HepG2 (cell line): Measurements from ENCODE around the gene LRRC45. TPM values are rescaled to one million over a fixed set of nuclear protein-coding genes. Genes with fewer than 3 reads are reported as not detected.

Experiments used
- AHDC1 ChIP-seq: sonication (generic); formaldehyde crosslinking; IDR thresholded peaks from 2 replicates; pipeline ENCODE4 v1.5.1; 2020; ENCODE audit warnings: mild to moderate bottlenecking, missing genetic modification reagents, borderline replicate concordance
- CC2D1A ChIP-seq: sonication (generic); formaldehyde crosslinking; IDR thresholded peaks from 2 replicates; pipeline ENCODE4 v1.8.1; 2023; ENCODE audit warnings: mild to moderate bottlenecking, missing genetic modification reagents
- DRAP1 ChIP-seq: IDR thresholded peaks from 2 replicates; pipeline ENCODE4 v1.6.1; 2016; ENCODE audit warnings: missing genetic modification reagents, missing compliant biosample characterization
- GTF3A ChIP-seq: sonication (generic); formaldehyde crosslinking; conservative IDR thresholded peaks from 2 replicates; pipeline ENCODE4 v1.4.0; 2020; ENCODE audit warnings: mild to moderate bottlenecking, missing genetic modification reagents
- IRF1 ChIP-seq: sonication (generic); formaldehyde crosslinking; IDR thresholded peaks from 2 replicates; pipeline ENCODE4 v1.4.0; 2020; ENCODE audit warnings: low read depth, mild to moderate bottlenecking, missing genetic modification reagents
- MAFK ChIP-seq, 2 experiments: IDR thresholded peaks in 1 of 2; conservative IDR thresholded peaks in 1 of 2; 2 replicates each; pipeline ENCODE4 v1.6.1; 2011; ENCODE audit warnings: improper control_type of control experiment in 2 of 2, low read length in 2 of 2
- NRL ChIP-seq: sonication (generic); formaldehyde crosslinking; IDR thresholded peaks from 2 replicates; pipeline ENCODE4 v1.5.0; 2020; ENCODE audit warnings: missing genetic modification reagents, mild to moderate bottlenecking, moderate library complexity, borderline replicate concordance
- RAD51 ChIP-seq: fragments of 450-650 bp; IDR thresholded peaks from 2 replicates; pipeline ENCODE4 v1.6.1; 2016; ENCODE audit warnings: borderline replicate concordance
- SAFB2 ChIP-seq: sonication (generic); formaldehyde crosslinking; IDR thresholded peaks from 2 replicates; pipeline ENCODE4 v1.5.1; 2020; ENCODE audit warnings: missing genetic modification reagents, low read depth, mild to moderate bottlenecking, borderline replicate concordance
- SCMH1 ChIP-seq: sonication (generic); formaldehyde crosslinking; IDR thresholded peaks from 2 replicates; pipeline ENCODE4 v1.9.0; 2021; ENCODE audit warnings: missing genetic modification reagents, mild to moderate bottlenecking, borderline replicate concordance
- ZNF205 ChIP-seq: IDR thresholded peaks from 2 replicates; pipeline ENCODE4 v1.6.1; 2018; ENCODE audit warnings: missing biosample characterization, missing genetic modification reagents
- ZNF296 ChIP-seq: sonication (generic); formaldehyde crosslinking; conservative IDR thresholded peaks from 2 replicates; pipeline ENCODE4 v1.5.0; 2020; ENCODE audit warnings: mild to moderate bottlenecking, missing genetic modification reagents
- ZNF432 ChIP-seq: sonication (generic); formaldehyde crosslinking; IDR thresholded peaks from 2 replicates; pipeline ENCODE4 v1.5.0; 2020; ENCODE audit warnings: missing genetic modification reagents, mild to moderate bottlenecking, borderline replicate concordance
- ZNF513 ChIP-seq: sonication (generic); formaldehyde crosslinking; conservative IDR thresholded peaks from 2 replicates; pipeline ENCODE4 v1.5.0; 2020; ENCODE audit warnings: missing genetic modification reagents
- ZNF550 ChIP-seq: sonication (generic); formaldehyde crosslinking; IDR thresholded peaks from 2 replicates; pipeline ENCODE4 v1.4.0; 2020; ENCODE audit warnings: mild to moderate bottlenecking, missing genetic modification reagents, borderline replicate concordance
- ZNF784 ChIP-seq: sonication (generic); formaldehyde crosslinking; IDR thresholded peaks from 2 replicates; pipeline ENCODE4 v1.5.1; 2020; ENCODE audit warnings: missing genetic modification reagents, mild to moderate bottlenecking, borderline replicate concordance
- ZSCAN9 ChIP-seq: IDR thresholded peaks from 2 replicates; pipeline ENCODE4 v1.6.1; 2016; ENCODE audit warnings: borderline replicate concordance
- polyA plus RNA-seq, 8 experiments: library from polyadenylated mRNA; depleted of rRNA in 3 of 8; stranded (reverse) in 7 of 8; unstranded in 1 of 8; fragments of >200 nt; fragmentation: Illumina TruSeq in 4 of 8; extraction: Trizol in 4 of 8; gene quantifications; 2 replicates each; pipeline versions ENCODE4 v1.2.1 to v1.2.3, GENCODE V29; 2011 to 2016; ENCODE audit warnings: low read depth in 4 of 8, missing spikeins in 1 of 8, mixed read lengths in 1 of 8; ENCODE audit not compliant: insufficient read depth in 1 of 8
- total RNA-seq, 5 experiments: library from RNA; depleted of rRNA; stranded (reverse); fragments of >200 nt; fragmentation: Illumina TruSeq; extraction: Trizol; gene quantifications; 2 replicates each; pipeline ENCODE4 v1.2.3, GENCODE V29; 2016; ENCODE audit warnings: low read depth in 1 of 5

The LRRC45 gene
- total and polyA plus RNA-seq, 2 of the 13 experiments (the other 11 are each of a cell fraction or from before 2014, with no cell fraction given): 11.6 to 48.1 TPM

- TF ChIP-seq GTF3A (CRISPR knock-in tag) (no peak), SAFB2 (CRISPR knock-in tag) (no peak), NRL (peak; percentile 14; the same call in 1 of the 2 replicates), ZNF296 (CRISPR knock-in tag) (no peak), ZNF205 (CRISPR knock-in tag) (no peak), ZNF432 (CRISPR knock-in tag) (no peak), MAFK (conservative IDR thresholded peaks at IDR 0.05 in 1 of 2, IDR thresholded peaks at IDR 0.05 in 1 of 2; ENCODE audit: low read length in 2 of 2) (peak; percentile 76 to 86), ZNF784 (CRISPR knock-in tag) (peak; percentile 51; the same call in 1 of the 2 replicates), ZNF550 (no peak), CC2D1A (no peak), IRF1 (CRISPR knock-in tag) (no peak), DRAP1 (CRISPR knock-in tag) (no peak), AHDC1 (no peak), ZNF513 (no peak), RAD51 (no peak), ZSCAN9 (CRISPR knock-in tag) (no peak), SCMH1 (CRISPR knock-in tag) (no peak)
Measured at GRCh38 chr17:81978524-81979298, 44.4 kb upstream of the LRRC45 start (continued).
